HepG2 (cell line): ENCODE measurements around the gene SMARCA4. TPM values are rescaled to one million over a fixed set of nuclear protein-coding genes. Genes with fewer than 3 reads are reported as not detected.

Experiments used
- ATAC-seq: fragments of 200-7000 bp; cut with Tn5 transposase; 3 replicates; pipeline ENCODE4 v1.9.1; 2020; ENCODE audit warnings: mild to moderate bottlenecking, moderate library complexity
- BruUV-seq: library from RNA; stranded (reverse); fragments of 400-500 nt; replicated peaks from 2 replicates; lab custom pipeline; 2021; lab: Mats Ljungman, UMichigan
- CTCF ChIA-PET: fragments of 300-600 bp; formaldehyde crosslinking; extraction: SDS; loops from one replicate; lab custom pipeline; 2021; ENCODE audit warnings: low total read pairs, inconsistent platforms, low intra/inter-chr PET ratio; lab: Yijun Ruan, JAX
- POLR2A ChIA-PET: fragments of 350-600 bp; sonication (Branson Sonifier 250); formaldehyde crosslinking; loops from one replicate; lab custom pipeline; 2020; ENCODE audit warnings: antibody characterized with exemption, inconsistent platforms; lab: Yijun Ruan, JAX
- DNase-seq: peaks from one replicate; pipeline ENCODE4 v3.0.0-alpha.2; 2015; ENCODE audit warnings: low spot score
- FAIRE-seq: peaks from 3 replicates; lab custom pipeline; 2011; peaks lifted over from hg19 to GRCh38; lab: Jason Lieb, UNC
- H2AFZ ChIP-seq: one replicate; pipeline ENCODE4 v1.6.1; 2011; ENCODE audit warnings: low read length, inconsistent platforms
- H3K27ac ChIP-seq: fragments of 300-600 bp; 3 replicates; pipeline ENCODE4 v1.8.0; 2011; ENCODE audit warnings: mixed run types, mild to moderate bottlenecking, mixed read lengths, low read length, inconsistent platforms; ENCODE audit not compliant: insufficient read depth; ENCODE audit errors: extremely low read length
- H3K27me3 ChIP-seq, 2 experiments: fragments of 200-600 bp in 1 of 2; 2 replicates in 1 of 2; 3 replicates in 1 of 2; pipeline versions ENCODE4 v1.6.0 to v1.8.0; 2011; ENCODE audit warnings: low read length in 2 of 2, mild to moderate bottlenecking in 2 of 2, moderate library complexity in 2 of 2, inconsistent platforms in 1 of 2; ENCODE audit not compliant: insufficient read depth in 2 of 2, control insufficient read depth in 1 of 2
- H3K36me3 ChIP-seq, 2 experiments: fragments of 200-600 bp in 1 of 2; replicated peaks in 1 of 2; 2 replicates in 1 of 2; 3 replicates in 1 of 2; pipeline versions ENCODE4 v1.5.1 to v1.8.0; 2011; ENCODE audit warnings: low read length in 2 of 2, inconsistent platforms in 1 of 2; ENCODE audit not compliant: insufficient read depth in 2 of 2, control insufficient read depth in 1 of 2
- H3K4me1 ChIP-seq: 2 replicates; pipeline ENCODE4 v1.5.1; 2012; ENCODE audit warnings: low read length, inconsistent platforms; ENCODE audit not compliant: insufficient read depth
- H3K4me2 ChIP-seq: 2 replicates; pipeline ENCODE4 v1.6.0; 2011; ENCODE audit warnings: low read depth, low read length, inconsistent platforms
- H3K4me3 ChIP-seq, 3 experiments: fragments of 200-600 bp in 1 of 3; sonication (generic), shearing (Covaris generic) in 1 of 3; replicated peaks in 1 of 3; 2 replicates each; pipeline ENCODE4 v1.5.1; 2011 to 2016; ENCODE audit warnings: low read length in 3 of 3, inconsistent platforms in 2 of 3, low read depth in 2 of 3, mild to moderate bottlenecking in 2 of 3, control low read depth in 1 of 3, mixed read lengths in 1 of 3; ENCODE audit not compliant: insufficient read depth in 1 of 3
- H3K79me2 ChIP-seq: one replicate; pipeline ENCODE4 v1.6.1; 2011; ENCODE audit warnings: low read length, inconsistent platforms; ENCODE audit not compliant: insufficient read depth
- H3K9ac ChIP-seq: 2 replicates; pipeline ENCODE4 v1.6.0; 2011; ENCODE audit warnings: mild to moderate bottlenecking, low read depth, low read length, inconsistent platforms; ENCODE audit not compliant: insufficient read depth
- H3K9me3 ChIP-seq: 2 replicates; pipeline ENCODE4 v1.5.1; 2012; ENCODE audit warnings: mild to moderate bottlenecking, low read length
- H4K20me1 ChIP-seq: 2 replicates; pipeline ENCODE4 v1.6.0; 2011; ENCODE audit warnings: inconsistent platforms, mild to moderate bottlenecking, low read length, moderate library complexity; ENCODE audit not compliant: insufficient read depth
- ERF ChIP-seq: IDR thresholded peaks from 2 replicates; pipeline ENCODE4 v1.6.1; 2018; ENCODE audit warnings: missing biosample characterization, missing genetic modification reagents
- KLF12 ChIP-seq: sonication (generic); formaldehyde crosslinking; IDR thresholded peaks from 2 replicates; pipeline ENCODE4 v1.4.0; 2020; ENCODE audit warnings: missing genetic modification reagents, borderline replicate concordance
- PLRG1 ChIP-seq: fragments of 450-650 bp; conservative IDR thresholded peaks from 2 replicates; pipeline ENCODE4 v1.6.1; 2016
- TMF1 ChIP-seq: sonication (generic); formaldehyde crosslinking; IDR thresholded peaks from 2 replicates; pipeline ENCODE4 v1.8.1; 2022; ENCODE audit warnings: low read depth, missing genetic modification reagents
- ZFP82 ChIP-seq: sonication (generic); formaldehyde crosslinking; IDR thresholded peaks from 2 replicates; pipeline ENCODE4 v1.5.1; 2020; ENCODE audit warnings: mild to moderate bottlenecking, missing genetic modification reagents, borderline replicate concordance
- ZFY ChIP-seq: sonication (generic); formaldehyde crosslinking; IDR thresholded peaks from 2 replicates; pipeline ENCODE4 v1.4.0; 2020; ENCODE audit warnings: missing genetic modification reagents
- ZMAT3 ChIP-seq: sonication (generic); formaldehyde crosslinking; conservative IDR thresholded peaks from 2 replicates; pipeline ENCODE4 v1.7.0; 2021; ENCODE audit warnings: missing genetic modification reagents
- ZNF205 ChIP-seq: IDR thresholded peaks from 2 replicates; pipeline ENCODE4 v1.6.1; 2018; ENCODE audit warnings: missing biosample characterization, missing genetic modification reagents
- ZNF256 ChIP-seq: sonication (generic); formaldehyde crosslinking; conservative IDR thresholded peaks from 2 replicates; pipeline ENCODE4 v1.4.0; 2020; ENCODE audit warnings: missing genetic modification reagents
- ZNF766 ChIP-seq: sonication (generic); formaldehyde crosslinking; IDR thresholded peaks from 2 replicates; pipeline ENCODE4 v1.5.0; 2020; ENCODE audit warnings: missing genetic modification reagents, borderline replicate concordance
- WGBS: methylation state at CpG from one replicate; pipeline ENCODE4 v1.1.6; 2017; ENCODE audit warnings: low lambda C conversion rate; 5-methylcytosine and 5-hydroxymethylcytosine counted together
- in situ Hi-C: cut with HindIII; loops from 2 replicates; pipeline ENCODE4 v1.10.0; 2017; ENCODE audit warnings: low pct_unique_long_range_greater_than_20kb; ENCODE audit not compliant: extremely low pct_ligation_motif_present
- intact Hi-C: fragments of 100-400 bp; cut with micrococcal nuclease; formaldehyde crosslinking; loops from one replicate; pipeline ENCODE4 v1.10.0; 2022; ENCODE audit not compliant: unreplicated experiment
- polyA plus RNA-seq, 8 experiments: library from polyadenylated mRNA; depleted of rRNA in 3 of 8; stranded (reverse) in 7 of 8; unstranded in 1 of 8; fragments of >200 nt; fragmentation: Illumina TruSeq in 4 of 8; extraction: Trizol in 4 of 8; gene quantifications; 2 replicates each; pipeline versions ENCODE4 v1.2.1 to v1.2.3, GENCODE V29; 2011 to 2016; ENCODE audit warnings: low read depth in 4 of 8, missing spikeins in 1 of 8, mixed read lengths in 1 of 8; ENCODE audit not compliant: insufficient read depth in 1 of 8
- total RNA-seq, 5 experiments: library from RNA; depleted of rRNA; stranded (reverse); fragments of >200 nt; fragmentation: Illumina TruSeq; extraction: Trizol; gene quantifications; 2 replicates each; pipeline ENCODE4 v1.2.3, GENCODE V29; 2016; ENCODE audit warnings: low read depth in 1 of 5
- TF ChIP-seq, protein P1 (sequence below), 2 experiments: IDR thresholded peaks; 2 replicates each; pipeline ENCODE4 v1.6.1; 2011 to 2012; ENCODE audit warnings: low read length in 2 of 2, borderline replicate concordance in 1 of 2, low read depth in 1 of 2, mild to moderate bottlenecking in 1 of 2, moderate library complexity in 1 of 2
- TF ChIP-seq, protein P2 (sequence below): IDR thresholded peaks from 2 replicates; pipeline ENCODE4 v1.4.0; 2020; ENCODE audit warnings: mild to moderate bottlenecking, missing genetic modification reagents
- TF ChIP-seq, protein P3 (sequence below): sonication (generic); formaldehyde crosslinking; IDR thresholded peaks from 2 replicates; pipeline ENCODE4 v1.5.0; 2020; ENCODE audit warnings: missing genetic modification reagents
- TF ChIP-seq, protein P4 (sequence below): IDR thresholded peaks from 2 replicates; pipeline ENCODE4 v1.6.1; 2016; ENCODE audit warnings: missing genetic modification reagents, missing compliant biosample characterization

Gene SMARCA4
- total and polyA plus RNA-seq, 2 of the 13 experiments (the other 11 are each of a cell fraction or from before 2014, with no cell fraction given), result 25.4 to 45.9 TPM

DNA sequence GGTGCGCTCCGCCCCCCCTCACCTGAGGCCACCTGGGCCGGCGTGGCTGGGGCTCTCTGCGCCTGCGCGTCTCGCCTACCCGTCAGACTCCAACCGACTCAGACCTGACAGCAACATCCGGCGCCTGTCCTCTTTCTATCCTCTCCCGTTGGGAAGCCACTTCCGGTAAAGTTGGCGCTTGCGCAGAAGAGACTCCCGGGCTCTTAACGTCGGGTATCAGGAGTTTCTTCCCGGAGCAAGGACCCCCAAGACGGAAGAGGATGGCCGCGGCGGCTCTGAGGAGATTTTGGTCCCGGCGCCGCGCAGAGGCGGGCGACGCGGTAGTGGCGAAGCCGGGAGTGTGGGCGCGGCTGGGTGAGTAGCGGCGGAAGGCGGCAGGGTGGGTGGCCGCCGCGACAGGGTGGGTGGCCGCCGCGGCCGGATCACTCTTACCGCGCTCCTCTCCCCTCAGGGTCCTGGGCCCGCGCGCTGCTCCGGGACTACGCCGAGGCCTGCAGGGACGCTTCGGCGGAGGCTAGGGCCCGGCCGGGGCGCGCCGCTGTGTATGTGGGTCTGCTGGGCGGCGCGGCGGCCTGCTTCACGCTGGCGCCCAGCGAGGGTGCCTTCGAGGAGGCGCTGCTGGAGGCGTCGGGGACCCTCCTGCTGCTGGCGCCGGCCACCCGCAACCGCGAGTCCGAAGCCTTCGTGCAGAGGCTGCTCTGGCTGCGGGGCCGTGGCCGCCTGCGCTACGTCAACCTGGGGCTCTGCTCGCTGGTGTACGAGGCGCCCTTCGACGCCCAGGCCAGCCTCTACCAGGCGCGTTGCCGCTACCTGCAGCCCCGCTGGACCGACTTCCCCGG, 32.0 kb upstream of the SMARCA4 start, which contains the start of the genes TIMM29 and YIPF2:
TIMM29 (plus strand) TSS at position 249 of the 839 bp plus-strand sequence; CDS start at position 261, 12 bp downstream.
YIPF2 (minus strand) TSS at position 77 of the 839 bp plus-strand sequence. CDS start 229 bp downstream, outside the sequence.
- in situ Hi-C loops, result no loop called here
- CTCF ChIA-PET, result no interaction called here
- BruUV-seq, result no TSS peak
- 0 out of 2 replicates have a peak, but pooled peaks have one; percentile 67 for TF ChIP-seq ZFP82 (CRISPR knock-in tag)
- peak; percentile 49; the same call in 1 of the 2 replicates for TF ChIP-seq TMF1 (CRISPR knock-in tag)
- TF ChIP-seq KLF12 (CRISPR knock-in tag), result no peak
- peak; percentile 61; the same call in 1 of the 2 replicates for TF ChIP-seq ZNF205 (CRISPR knock-in tag)
- TF ChIP-seq, protein P1, sequence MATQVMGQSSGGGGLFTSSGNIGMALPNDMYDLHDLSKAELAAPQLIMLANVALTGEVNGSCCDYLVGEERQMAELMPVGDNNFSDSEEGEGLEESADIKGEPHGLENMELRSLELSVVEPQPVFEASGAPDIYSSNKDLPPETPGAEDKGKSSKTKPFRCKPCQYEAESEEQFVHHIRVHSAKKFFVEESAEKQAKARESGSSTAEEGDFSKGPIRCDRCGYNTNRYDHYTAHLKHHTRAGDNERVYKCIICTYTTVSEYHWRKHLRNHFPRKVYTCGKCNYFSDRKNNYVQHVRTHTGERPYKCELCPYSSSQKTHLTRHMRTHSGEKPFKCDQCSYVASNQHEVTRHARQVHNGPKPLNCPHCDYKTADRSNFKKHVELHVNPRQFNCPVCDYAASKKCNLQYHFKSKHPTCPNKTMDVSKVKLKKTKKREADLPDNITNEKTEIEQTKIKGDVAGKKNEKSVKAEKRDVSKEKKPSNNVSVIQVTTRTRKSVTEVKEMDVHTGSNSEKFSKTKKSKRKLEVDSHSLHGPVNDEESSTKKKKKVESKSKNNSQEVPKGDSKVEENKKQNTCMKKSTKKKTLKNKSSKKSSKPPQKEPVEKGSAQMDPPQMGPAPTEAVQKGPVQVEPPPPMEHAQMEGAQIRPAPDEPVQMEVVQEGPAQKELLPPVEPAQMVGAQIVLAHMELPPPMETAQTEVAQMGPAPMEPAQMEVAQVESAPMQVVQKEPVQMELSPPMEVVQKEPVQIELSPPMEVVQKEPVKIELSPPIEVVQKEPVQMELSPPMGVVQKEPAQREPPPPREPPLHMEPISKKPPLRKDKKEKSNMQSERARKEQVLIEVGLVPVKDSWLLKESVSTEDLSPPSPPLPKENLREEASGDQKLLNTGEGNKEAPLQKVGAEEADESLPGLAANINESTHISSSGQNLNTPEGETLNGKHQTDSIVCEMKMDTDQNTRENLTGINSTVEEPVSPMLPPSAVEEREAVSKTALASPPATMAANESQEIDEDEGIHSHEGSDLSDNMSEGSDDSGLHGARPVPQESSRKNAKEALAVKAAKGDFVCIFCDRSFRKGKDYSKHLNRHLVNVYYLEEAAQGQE (IDR thresholded peaks at IDR 0.05; ENCODE audit: borderline replicate concordance in 1 of 2, low read depth in 1 of 2, low read length in 2 of 2), result peak in 1 of 2 experiments; percentile 53; a peak in 1 of 4 replicates
- TF ChIP-seq, protein P2, sequence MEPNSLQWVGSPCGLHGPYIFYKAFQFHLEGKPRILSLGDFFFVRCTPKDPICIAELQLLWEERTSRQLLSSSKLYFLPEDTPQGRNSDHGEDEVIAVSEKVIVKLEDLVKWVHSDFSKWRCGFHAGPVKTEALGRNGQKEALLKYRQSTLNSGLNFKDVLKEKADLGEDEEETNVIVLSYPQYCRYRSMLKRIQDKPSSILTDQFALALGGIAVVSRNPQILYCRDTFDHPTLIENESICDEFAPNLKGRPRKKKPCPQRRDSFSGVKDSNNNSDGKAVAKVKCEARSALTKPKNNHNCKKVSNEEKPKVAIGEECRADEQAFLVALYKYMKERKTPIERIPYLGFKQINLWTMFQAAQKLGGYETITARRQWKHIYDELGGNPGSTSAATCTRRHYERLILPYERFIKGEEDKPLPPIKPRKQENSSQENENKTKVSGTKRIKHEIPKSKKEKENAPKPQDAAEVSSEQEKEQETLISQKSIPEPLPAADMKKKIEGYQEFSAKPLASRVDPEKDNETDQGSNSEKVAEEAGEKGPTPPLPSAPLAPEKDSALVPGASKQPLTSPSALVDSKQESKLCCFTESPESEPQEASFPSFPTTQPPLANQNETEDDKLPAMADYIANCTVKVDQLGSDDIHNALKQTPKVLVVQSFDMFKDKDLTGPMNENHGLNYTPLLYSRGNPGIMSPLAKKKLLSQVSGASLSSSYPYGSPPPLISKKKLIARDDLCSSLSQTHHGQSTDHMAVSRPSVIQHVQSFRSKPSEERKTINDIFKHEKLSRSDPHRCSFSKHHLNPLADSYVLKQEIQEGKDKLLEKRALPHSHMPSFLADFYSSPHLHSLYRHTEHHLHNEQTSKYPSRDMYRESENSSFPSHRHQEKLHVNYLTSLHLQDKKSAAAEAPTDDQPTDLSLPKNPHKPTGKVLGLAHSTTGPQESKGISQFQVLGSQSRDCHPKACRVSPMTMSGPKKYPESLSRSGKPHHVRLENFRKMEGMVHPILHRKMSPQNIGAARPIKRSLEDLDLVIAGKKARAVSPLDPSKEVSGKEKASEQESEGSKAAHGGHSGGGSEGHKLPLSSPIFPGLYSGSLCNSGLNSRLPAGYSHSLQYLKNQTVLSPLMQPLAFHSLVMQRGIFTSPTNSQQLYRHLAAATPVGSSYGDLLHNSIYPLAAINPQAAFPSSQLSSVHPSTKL, result 0 out of 2 replicates have a peak, but pooled peaks have one; percentile 17
- no peak for TF ChIP-seq PLRG1
- 0 out of 2 replicates have a peak, but pooled peaks have one; percentile 22 for TF ChIP-seq ZNF256 (CRISPR knock-in tag)
- peak; percentile 94 for TF ChIP-seq ZFY
- peak; percentile 79 for TF ChIP-seq ERF (CRISPR knock-in tag)
- TF ChIP-seq, protein P3, sequence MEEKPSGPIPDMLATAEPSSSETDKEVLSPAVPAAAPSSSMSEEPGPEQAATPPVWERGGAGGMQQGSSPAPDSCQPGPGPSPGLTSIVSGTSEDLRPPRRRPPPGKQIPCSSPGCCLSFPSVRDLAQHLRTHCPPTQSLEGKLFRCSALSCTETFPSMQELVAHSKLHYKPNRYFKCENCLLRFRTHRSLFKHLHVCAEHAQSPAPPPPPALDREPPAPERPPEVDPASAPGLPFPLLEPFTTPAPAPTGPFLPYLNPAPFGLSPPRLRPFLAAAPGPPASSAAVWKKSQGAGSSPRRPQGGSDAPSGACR (CRISPR knock-in tag), result peak; percentile 35; the same call in 1 of the 2 replicates
- TF ChIP-seq ZNF766 (CRISPR knock-in tag), result peak; percentile 9; the same call in 1 of the 2 replicates
- TF ChIP-seq, protein P4, sequence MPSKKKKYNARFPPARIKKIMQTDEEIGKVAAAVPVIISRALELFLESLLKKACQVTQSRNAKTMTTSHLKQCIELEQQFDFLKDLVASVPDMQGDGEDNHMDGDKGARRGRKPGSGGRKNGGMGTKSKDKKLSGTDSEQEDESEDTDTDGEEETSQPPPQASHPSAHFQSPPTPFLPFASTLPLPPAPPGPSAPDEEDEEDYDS (CRISPR knock-in tag), result no peak
- TF ChIP-seq ZMAT3, result peak; percentile 71; the same call in 1 of the 2 replicates

More for the DNA sequence above, 32.0 kb upstream of the SMARCA4 start, which contains the start of the genes TIMM29 and YIPF2:
- no peaks in the 10 kb centered on the region for H4K20me1 ChIP-seq
- WGBS, result no CpG with 5 or more reads among the region's 96 CpGs
- H3K79me2 ChIP-seq, result peaks cover 34% of the 10 kb centered on the region
- H3K27me3 ChIP-seq, result no peaks in the 10 kb centered on the region; a peak in 1 of 5 replicates
- peak within 1 kb of the TSS; percentile 83 for H3K4me2 ChIP-seq
- ATAC-seq (peak; percentile 87), DNase-seq (peak; percentile 99), FAIRE-seq (peak; percentile 71)
- peak within 1 kb of the TSS; percentile 83 for H3K27ac ChIP-seq
- H3K36me3 ChIP-seq, result peaks cover 3 to 11% of the 10 kb centered on the region in 2 experiments; a peak in 3 of 5 replicates
- peaks cover 24% of the 10 kb centered on the region for H3K4me1 ChIP-seq
- peak within 1 kb of the TSS; percentile 90 to 99 (median 96) for H3K4me3 ChIP-seq
- no peak within 1 kb of the TSS for H2AFZ ChIP-seq
- peak within 1 kb of the TSS; percentile 93 for H3K9ac ChIP-seq
- H3K9me3 ChIP-seq, result no peaks in the 10 kb centered on the region
- intact Hi-C loops, result loop anchor here (10.0 kb wide), 1 partner anchor 54 kb away; the partner anchor contains the start of gene CARM1
- POLR2A ChIA-PET, result interaction anchor here (1.3 to 1.6 kb wide), 2 partner anchors 11 kb away, joined by 3 to 6 read pairs; no protein-coding TSS in a partner anchor
